SK-N-MC (cell line): ENCODE data around the gene PFKP.

ENCODE experiments used
- EZH2 ChIP-seq: fragments of 200-600 bp; sonication (generic); IDR thresholded peaks from one replicate; pipeline ENCODE4 v1.6.1; 2017; ENCODE audit warnings: antibody characterized with exemption
- FOXP2 ChIP-seq: optimal IDR thresholded peaks from 2 replicates; pipeline ENCODE3; 2011; ENCODE audit warnings: mild to moderate bottlenecking, moderate library complexity; ENCODE audit not compliant: insufficient read depth; ENCODE audit errors: extremely low read length, control extremely low read depth
- POLR2AphosphoS5 ChIP-seq: IDR thresholded peaks from 2 replicates; pipeline ENCODE4 v1.6.1; 2012; ENCODE audit warnings: mild to moderate bottlenecking, low read depth, low read length, borderline replicate concordance

- TF ChIP-seq POLR2AphosphoS5, result no peak
- TF ChIP-seq EZH2, result no peak
- TF ChIP-seq FOXP2, result no peak
Measured at GRCh38 chr10:3129581-3130340, 62.4 kb downstream of the PFKP start.
